GM23338 (cell line): ENCODE results near the gene RTEL1.
A peak's percentile ranks its signal among the peaks of the same experiment; 100 is the strongest.

Experiments
- CREB1 ChIP-seq: fragments of 250-450 bp; sonication (Bioruptor Pico); IDR thresholded peaks from 2 replicates; pipeline ENCODE4 v1.5.0; 2020; ENCODE audit warnings: low read depth, mild to moderate bottlenecking, moderate library complexity
- EZH2 ChIP-seq: fragments of 200-600 bp; sonication (generic); IDR thresholded peaks from one replicate; pipeline ENCODE4 v1.8.0; 2017; ENCODE audit warnings: antibody characterized with exemption, mild to moderate bottlenecking, low read depth; ENCODE audit not compliant: unreplicated experiment
- EZH2phosphoT487 ChIP-seq: fragments of 200-600 bp; sonication (generic); IDR thresholded peaks from one replicate; pipeline ENCODE4 v1.8.1; 2018; ENCODE audit warnings: antibody characterized with exemption; ENCODE audit not compliant: unreplicated experiment
- NANOG ChIP-seq: IDR thresholded peaks from 2 replicates; pipeline ENCODE4 v1.6.1; 2016; ENCODE audit warnings: antibody characterized with exemption, borderline replicate concordance
- POLR2AphosphoS5 ChIP-seq: IDR thresholded peaks from 2 replicates; pipeline ENCODE4 v1.6.1; 2016; ENCODE audit warnings: antibody characterized with exemption, low read depth
- STAT1 ChIP-seq: IDR thresholded peaks from one replicate; pipeline ENCODE4 v1.6.1; 2016; ENCODE audit warnings: antibody characterized with exemption; ENCODE audit not compliant: unreplicated experiment
- TF ChIP-seq, protein P1 (sequence below), 2 experiments: fragments of 200-600 bp in 1 of 2; sonication (generic) in 1 of 2; conservative IDR thresholded peaks; 2 replicates each; pipeline versions ENCODE4 v1.5.1 to v1.6.1; 2016 to 2017; ENCODE audit warnings: antibody characterized with exemption in 2 of 2, low read depth in 2 of 2, mild to moderate bottlenecking in 2 of 2, moderate library complexity in 1 of 2
- TF ChIP-seq, protein P2 (sequence below): IDR thresholded peaks from one replicate; pipeline ENCODE4 v1.6.1; 2018; ENCODE audit warnings: antibody characterized with exemption; ENCODE audit not compliant: unreplicated experiment

- TF ChIP-seq, protein P1, sequence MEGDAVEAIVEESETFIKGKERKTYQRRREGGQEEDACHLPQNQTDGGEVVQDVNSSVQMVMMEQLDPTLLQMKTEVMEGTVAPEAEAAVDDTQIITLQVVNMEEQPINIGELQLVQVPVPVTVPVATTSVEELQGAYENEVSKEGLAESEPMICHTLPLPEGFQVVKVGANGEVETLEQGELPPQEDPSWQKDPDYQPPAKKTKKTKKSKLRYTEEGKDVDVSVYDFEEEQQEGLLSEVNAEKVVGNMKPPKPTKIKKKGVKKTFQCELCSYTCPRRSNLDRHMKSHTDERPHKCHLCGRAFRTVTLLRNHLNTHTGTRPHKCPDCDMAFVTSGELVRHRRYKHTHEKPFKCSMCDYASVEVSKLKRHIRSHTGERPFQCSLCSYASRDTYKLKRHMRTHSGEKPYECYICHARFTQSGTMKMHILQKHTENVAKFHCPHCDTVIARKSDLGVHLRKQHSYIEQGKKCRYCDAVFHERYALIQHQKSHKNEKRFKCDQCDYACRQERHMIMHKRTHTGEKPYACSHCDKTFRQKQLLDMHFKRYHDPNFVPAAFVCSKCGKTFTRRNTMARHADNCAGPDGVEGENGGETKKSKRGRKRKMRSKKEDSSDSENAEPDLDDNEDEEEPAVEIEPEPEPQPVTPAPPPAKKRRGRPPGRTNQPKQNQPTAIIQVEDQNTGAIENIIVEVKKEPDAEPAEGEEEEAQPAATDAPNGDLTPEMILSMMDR (conservative IDR thresholded peaks at IDR 0.05; ENCODE audit: low read depth in 2 of 2), result no peak
- no peak for TF ChIP-seq EZH2
- TF ChIP-seq POLR2AphosphoS5, result peak; percentile 76
- TF ChIP-seq CREB1, result peak; percentile 71
- TF ChIP-seq EZH2phosphoT487, result no peak
- no peak for TF ChIP-seq STAT1
- TF ChIP-seq, protein P2, sequence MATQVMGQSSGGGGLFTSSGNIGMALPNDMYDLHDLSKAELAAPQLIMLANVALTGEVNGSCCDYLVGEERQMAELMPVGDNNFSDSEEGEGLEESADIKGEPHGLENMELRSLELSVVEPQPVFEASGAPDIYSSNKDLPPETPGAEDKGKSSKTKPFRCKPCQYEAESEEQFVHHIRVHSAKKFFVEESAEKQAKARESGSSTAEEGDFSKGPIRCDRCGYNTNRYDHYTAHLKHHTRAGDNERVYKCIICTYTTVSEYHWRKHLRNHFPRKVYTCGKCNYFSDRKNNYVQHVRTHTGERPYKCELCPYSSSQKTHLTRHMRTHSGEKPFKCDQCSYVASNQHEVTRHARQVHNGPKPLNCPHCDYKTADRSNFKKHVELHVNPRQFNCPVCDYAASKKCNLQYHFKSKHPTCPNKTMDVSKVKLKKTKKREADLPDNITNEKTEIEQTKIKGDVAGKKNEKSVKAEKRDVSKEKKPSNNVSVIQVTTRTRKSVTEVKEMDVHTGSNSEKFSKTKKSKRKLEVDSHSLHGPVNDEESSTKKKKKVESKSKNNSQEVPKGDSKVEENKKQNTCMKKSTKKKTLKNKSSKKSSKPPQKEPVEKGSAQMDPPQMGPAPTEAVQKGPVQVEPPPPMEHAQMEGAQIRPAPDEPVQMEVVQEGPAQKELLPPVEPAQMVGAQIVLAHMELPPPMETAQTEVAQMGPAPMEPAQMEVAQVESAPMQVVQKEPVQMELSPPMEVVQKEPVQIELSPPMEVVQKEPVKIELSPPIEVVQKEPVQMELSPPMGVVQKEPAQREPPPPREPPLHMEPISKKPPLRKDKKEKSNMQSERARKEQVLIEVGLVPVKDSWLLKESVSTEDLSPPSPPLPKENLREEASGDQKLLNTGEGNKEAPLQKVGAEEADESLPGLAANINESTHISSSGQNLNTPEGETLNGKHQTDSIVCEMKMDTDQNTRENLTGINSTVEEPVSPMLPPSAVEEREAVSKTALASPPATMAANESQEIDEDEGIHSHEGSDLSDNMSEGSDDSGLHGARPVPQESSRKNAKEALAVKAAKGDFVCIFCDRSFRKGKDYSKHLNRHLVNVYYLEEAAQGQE, result no peak
- no peak for TF ChIP-seq NANOG
Measured at GRCh38 chr20:63627129-63627750, 30.9 kb upstream of the RTEL1 start.
